HG03196 (cell line): ENCODE data around the gene THADA.
"Not testable (repeated sequence)": the region's sequence is repeated elsewhere in the genome, so short reads cannot be mapped to it uniquely, and the experiment has no call there.

Experiments
- ATAC-seq: cut with Tn5 transposase; IDR thresholded peaks from one replicate; pipeline ENCODE4 v1.9.1; 2021; ENCODE audit not compliant: unreplicated experiment

THADA gene

DNA sequence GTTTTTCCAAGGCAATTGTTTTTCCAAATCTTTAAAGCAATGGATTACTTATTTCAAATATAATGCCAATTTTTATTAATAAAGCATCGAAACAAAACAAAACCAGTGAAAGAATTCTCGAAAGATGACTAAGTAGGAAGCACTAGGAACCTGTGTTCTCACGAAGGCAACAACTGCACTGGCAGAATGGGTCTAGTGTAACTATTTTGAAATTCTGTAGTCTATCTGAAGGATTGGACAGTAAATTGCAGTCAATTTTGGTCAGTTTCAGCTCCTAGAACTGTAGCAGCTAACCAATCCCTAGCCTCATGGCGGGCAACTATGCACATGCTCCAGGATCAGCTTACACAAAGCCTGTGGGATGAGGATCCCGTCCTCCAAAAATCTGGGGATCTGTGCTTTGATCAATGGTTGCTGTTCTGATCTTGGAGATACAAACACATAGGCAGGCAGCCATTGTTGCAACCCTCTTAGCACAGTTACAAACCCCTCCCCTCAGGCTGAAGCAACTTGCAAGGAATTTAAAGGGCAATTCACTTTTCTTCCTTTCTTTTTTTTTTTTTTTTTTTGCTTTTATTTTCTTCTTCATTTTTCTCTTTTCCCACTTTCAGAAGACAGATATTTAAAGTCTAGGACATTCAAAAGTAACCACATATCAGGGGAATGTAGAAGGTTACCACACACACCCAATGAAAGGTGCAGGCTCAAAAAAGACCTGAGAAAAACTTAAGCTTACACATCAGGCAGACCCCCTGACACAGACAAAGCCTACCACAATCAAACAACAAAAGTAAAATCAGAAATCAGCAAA is 147.6 kb downstream of the THADA start:
- ATAC-seq, result no peak

DNA sequence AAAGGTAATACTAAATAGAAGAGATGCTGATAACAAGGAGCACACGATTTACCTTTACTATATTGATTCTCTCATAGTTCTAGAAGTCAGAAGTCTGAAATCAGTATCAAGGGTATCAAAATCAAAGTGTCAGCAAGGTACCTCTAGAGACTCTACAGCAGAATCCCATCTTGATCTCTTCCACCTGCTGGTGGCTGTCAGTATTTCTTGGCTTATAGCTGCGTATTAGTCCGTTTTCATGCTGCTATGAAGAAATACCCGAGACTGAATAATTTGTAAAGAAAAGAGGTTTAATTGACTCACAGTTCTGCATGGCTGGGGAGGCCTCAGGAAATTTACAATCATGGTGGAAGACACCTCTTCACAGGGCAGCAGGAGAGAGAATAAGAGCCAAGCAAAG is 149.1 kb downstream of the THADA start:
- ATAC-seq, result not testable (repeated sequence)

GRCh38 chr2:43445781-43446180 is 150.1 kb downstream of the THADA start:
- ATAC-seq, result no peak

GRCh38 chr2:43444989-43445645 is 150.7 kb downstream of the THADA start:
- no peak for ATAC-seq

GRCh38 chr2:43443282-43443681 is 152.6 kb downstream of the THADA start:
- ATAC-seq, result no peak

GRCh38 chr2:43441195-43441594 is 154.6 kb downstream of the THADA start:
- ATAC-seq, result no peak

- no peak for ATAC-seq
Measured at GRCh38 chr2:43438858-43439655, 156.8 kb downstream of the THADA start.

- ATAC-seq, result no peak
Measured at GRCh38 chr2:43438342-43438741, 157.5 kb downstream of the THADA start.

GRCh38 chr2:43437363-43437762 is 158.5 kb downstream of the THADA start:
- ATAC-seq, result no peak

DNA sequence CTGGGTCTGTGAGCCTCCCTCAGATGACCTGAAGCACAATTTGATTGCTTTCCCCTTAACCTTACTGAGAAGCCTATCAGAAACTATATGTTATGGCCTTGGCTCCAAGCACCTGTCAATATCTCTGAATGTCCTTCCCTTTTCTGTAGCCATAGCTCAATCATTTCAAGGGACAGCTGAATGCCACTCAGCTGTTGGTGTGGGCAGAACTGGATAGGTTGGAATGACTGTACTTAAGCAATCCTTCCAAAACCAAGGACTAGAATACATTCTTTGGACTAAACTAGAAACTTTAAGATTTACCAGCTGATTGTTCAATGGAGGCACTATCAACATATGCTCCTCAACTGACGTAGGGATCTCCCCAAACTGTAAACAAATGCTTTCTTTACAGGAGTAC is 159.4 kb downstream of the THADA start:
- ATAC-seq, result no peak

DNA sequence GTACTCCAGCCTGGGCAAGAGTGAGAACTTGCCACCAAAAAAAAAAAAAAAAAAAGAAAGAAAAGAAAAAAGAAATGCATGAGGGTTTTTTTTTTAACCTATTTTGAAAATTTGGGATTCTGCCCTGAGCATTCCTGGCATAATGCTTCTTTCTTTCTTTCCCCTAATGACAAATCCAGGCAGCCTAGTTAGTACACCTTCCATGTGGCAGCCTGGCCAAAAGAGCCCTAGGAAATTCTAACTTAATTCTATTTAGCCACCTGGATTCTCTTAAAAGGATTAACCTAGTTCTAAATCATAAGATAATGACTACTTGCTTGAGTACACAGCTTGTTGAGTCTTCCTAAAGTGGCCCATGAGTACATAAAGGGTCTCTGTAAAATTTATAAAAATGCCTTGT is 160.1 kb downstream of the THADA start:
- no peak for ATAC-seq

DNA sequence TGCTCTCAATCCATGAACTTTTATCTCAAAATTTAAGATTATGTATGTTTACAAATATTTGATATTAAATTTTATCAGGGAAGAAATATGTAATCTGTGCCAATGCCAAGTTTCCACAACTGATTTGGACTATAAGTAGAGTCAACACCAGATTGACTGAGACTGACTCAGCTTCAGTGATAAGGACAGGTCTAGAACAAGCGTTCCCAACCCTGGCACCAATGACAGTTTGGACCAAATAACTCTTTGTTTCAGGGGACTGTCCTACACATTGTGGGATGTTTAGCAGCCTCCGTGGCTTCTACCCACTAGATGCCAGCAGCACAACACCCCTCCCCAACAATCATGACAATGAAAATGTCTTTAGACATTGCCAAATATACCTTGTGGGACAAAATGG is 165.3 kb downstream of the THADA start:
- no peak for ATAC-seq

- no peak for ATAC-seq
Measured at GRCh38 chr2:43429369-43429768, 166.5 kb downstream of the THADA start.

GRCh38 chr2:43427032-43427424 is 168.8 kb downstream of the THADA start:
- no peak for ATAC-seq

- peak; percentile 91 for ATAC-seq
Measured at GRCh38 chr2:43426305-43427031, 169.4 kb downstream of the THADA start.

DNA sequence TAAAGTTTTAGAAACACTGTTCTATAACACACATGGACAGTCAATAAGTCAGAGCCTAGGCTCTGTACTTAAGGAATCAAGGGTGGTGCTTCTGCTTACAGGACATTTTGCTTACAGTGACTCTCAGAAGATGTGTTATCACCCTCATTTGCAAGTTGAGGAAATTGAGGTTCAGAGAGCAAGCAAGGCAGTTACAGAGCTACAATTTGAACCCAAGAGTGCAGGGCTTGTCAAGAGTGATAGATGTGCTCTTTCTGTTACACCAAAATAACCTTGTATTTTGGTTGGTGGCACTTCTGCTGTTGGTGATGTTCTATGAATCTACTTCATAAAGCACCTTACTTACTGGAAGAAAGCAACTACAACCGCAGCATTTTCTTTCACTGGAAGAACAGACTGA is 170.2 kb downstream of the THADA start:
- no peak for ATAC-seq

DNA sequence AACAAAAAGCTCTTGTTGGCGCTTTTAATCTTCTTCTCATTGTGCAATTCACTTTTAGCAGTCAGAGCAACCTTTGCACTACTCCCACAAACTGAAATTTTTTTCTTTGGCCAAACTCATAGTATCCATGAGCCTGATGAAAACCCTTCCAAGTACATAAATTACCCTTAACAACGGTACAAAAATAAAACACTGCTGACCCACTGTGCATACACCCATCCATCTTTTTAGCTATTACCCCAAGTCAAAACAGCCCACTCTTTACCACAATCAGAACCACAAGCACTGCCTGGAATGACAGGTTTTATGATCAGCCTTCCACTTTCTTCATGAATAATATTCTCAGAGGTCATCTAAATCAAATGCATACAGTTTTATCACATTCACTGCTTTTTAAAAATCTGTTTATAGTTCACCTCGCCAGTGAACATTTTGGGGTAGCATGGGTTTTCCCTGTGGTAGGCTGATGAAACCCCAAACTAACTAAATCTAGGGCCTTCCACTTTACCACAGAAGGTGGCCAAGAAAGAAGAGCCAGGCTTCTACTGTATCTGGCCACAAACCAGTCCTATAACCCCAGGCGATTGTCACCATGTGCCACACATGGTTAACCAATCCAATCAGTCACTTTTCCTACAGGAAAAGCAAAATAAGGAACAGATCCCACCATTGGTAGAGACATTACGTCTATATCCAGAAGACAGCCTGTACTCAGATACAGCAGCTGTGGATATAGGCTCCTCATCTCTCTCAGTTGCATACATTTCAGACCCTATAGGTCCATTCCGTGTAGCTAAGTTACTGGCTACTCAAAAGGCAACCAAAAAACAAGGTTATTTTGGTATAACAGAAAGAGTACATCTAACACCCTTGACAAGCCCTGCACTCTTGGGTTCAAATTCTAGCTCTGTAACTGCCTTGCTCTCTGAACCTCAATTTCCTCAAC is 171.3 kb downstream of the THADA start:
- no peak for ATAC-seq

GRCh38 chr2:43423941-43424261 is 171.9 kb downstream of the THADA start:
- no peak for ATAC-seq

DNA sequence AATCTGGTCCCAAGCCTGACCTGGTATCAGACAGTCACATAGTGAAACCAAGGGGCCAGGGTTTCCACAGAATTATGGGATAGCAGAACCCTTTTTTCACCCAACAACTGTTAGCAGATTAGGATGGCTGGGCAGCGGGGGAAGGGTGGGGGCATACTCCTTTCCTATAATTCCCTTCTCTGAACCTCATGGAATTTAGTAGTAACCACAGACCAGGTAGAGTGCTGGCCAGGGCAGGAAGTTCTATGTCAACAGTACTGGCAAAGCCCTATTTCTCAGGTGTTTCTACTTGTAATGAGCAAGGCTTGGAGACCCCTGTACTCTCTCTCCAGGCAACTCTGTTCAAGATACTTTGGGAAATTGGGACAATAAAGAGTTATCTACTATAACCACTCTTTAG is 174.6 kb downstream of the THADA start:
- ATAC-seq, result no peak

DNA sequence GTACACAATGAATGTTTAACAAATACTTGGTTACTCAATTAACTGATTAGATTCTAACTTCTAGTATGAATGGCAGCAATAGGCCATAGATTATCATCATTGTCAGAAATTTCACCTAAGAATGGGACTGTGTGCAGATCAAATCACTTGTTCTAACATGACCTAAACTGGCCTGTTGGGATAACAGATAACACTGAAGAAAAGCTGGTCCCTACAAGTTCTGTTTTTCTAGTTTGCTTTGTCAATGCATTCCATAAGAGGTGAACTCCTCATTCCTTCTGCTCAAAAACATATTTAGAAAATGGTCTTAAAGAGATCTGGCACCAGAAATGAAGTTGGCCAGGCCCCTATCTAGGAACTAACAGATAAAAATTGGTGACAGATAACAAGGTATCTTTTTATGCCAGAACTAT is 175.4 kb downstream of the THADA start:
- no peak for ATAC-seq
